HL-60 (cell line): ENCODE data around the gene GALNT5.

ENCODE experiments used
- CTCF ChIP-seq: IDR thresholded peaks from one replicate; pipeline ENCODE4 v1.5.1; 2011; ENCODE audit warnings: low read length, control low read depth, inconsistent platforms; ENCODE audit not compliant: insufficient read depth
- GABPA ChIP-seq: IDR thresholded peaks from 2 replicates; pipeline ENCODE4 v1.6.1; 2012; ENCODE audit warnings: low read depth
- POLR2AphosphoS5 ChIP-seq: IDR thresholded peaks from 2 replicates; pipeline ENCODE4 v1.6.1; 2012; ENCODE audit warnings: low read depth

- TF ChIP-seq CTCF (no peak), GABPA (no peak), POLR2AphosphoS5 (no peak)
These were observed 6.7 kb upstream of the GALNT5 start for GRCh38 chr2:157250836-157251235.
